HUDEP-2 (cell line): ENCODE results near the gene AK5.

ENCODE experiments used
- DNase-seq, 76 experiments: peaks; one replicate each; lab custom pipeline; 2025; ENCODE audit not compliant: unreplicated experiment in 76 of 76; lab: John Stamatoyannopoulos, UW

The AK5 gene

GRCh38 chr1:77348549-77348948 is 66.7 kb downstream of the AK5 start:
- no peak for DNase-seq

DNA sequence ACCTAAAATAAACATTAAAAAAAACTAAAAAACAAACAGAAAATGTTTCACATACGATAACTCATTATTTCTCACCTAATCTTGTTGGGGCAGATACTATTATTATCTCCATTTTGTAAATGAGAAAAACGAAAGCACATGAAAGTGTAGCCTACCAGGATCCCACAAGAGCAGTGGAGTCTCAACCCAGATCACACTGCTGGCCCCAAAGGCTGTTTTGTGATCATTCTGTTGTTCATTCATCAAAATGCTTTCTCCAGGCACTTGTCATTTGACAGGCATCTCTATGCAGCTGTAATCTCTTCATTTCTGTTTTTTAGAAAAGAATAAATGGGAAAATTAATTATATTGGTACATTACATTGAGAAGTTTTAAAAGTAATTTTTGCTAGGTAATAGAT is 67.5 kb downstream of the AK5 start:
- no peak for DNase-seq

DNA sequence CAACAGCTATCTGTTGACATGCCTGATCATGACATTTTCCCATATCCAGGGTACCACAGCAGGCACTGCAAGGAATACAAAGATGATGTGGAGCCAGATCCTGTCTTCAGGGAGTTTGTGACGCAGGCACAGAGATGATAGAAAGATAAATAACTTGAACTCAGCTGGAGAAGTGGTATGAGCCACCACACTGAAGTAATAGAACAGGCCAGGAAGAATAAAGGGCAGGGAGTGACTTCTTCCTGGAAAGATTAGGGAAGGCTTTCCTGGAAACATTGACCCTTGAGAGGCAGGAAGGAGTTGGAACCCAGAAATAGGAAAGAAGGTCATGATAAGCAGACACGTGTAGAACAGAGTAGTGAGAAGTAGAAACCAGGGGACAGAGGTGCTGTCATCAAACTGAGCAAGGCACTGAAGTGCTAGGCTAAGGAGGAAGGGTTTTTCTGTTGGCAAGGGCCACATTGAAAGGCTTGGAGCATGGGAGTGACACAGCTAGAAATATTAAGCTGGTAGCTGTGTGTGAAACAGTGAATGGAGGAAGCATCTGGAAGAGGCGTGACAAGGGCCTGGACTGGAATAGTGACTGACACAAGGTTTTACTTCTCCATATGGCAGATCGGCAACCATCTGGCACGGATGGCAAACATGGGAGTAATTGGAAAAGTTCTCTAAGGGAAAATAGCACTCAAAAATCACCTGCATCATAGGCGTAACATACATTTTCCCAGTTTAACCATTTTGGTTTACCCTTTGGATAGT is 68.4 kb downstream of the AK5 start:
- DNase-seq: no peak

GRCh38 chr1:77354536-77354935 is 72.7 kb downstream of the AK5 start:
- DNase-seq: no peak

GRCh38 chr1:77355010-77355409 is 73.2 kb downstream of the AK5 start:
- no peak for DNase-seq

DNA sequence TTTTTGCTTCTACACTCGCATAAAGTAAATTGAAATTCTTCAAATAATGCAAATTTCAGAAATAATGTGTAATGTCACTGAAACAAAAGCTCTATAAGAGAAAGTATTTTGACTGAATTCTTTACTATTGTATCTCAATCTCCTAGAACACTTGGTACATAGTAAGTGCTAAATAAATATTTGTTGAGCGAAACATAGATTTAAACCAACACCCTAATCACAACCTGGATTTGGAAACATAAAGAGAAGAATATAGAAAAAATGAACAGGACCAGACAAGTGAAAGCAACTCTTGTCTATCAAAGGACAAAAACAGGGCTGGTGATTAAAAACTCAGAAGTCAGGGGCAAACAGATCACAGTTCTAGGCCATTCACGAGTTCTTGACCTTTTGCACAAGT is 74.3 kb downstream of the AK5 start:
- DNase-seq: no peak

GRCh38 chr1:77360256-77360655 is 78.4 kb downstream of the AK5 start:
- DNase-seq: no peak

DNA sequence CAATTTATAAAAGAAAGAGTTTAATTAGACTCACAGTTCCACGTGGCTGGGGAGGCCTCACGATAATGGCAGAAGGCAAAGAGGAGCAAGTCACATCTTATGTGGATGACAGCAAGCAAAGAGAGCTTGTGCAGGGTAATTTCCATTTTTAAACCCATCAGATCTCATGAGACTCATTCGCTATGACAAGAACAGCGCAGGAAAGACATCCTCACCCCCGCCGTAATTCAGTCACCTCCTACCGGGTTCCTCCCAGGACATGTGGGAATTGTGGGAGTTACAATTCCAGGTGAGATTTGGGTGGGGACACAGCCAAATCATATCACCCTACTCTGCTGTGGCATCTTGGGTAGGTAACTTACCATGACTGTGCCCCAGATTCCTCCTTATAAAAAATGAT is 79.8 kb downstream of the AK5 start:
- DNase-seq: no peak

DNA sequence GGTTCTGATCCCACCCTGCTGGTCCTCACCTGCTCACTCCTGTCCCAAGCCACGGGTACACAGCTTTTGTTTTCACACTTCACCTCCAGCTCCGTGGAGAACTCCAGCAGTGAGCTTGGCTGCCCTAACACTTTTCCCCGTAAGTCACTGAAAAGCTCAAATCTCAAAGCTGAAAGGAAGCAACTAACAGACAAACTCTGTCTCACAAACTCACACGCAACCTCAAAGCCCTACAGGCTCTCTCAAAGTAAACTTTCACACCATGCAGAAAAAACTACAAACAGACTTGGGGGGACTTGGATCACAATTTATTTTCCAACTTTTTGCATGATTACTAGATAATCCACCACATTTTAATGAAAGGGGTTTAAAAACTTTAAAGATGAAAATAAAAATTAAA is 88.3 kb downstream of the AK5 start:
- no peak for DNase-seq

DNA sequence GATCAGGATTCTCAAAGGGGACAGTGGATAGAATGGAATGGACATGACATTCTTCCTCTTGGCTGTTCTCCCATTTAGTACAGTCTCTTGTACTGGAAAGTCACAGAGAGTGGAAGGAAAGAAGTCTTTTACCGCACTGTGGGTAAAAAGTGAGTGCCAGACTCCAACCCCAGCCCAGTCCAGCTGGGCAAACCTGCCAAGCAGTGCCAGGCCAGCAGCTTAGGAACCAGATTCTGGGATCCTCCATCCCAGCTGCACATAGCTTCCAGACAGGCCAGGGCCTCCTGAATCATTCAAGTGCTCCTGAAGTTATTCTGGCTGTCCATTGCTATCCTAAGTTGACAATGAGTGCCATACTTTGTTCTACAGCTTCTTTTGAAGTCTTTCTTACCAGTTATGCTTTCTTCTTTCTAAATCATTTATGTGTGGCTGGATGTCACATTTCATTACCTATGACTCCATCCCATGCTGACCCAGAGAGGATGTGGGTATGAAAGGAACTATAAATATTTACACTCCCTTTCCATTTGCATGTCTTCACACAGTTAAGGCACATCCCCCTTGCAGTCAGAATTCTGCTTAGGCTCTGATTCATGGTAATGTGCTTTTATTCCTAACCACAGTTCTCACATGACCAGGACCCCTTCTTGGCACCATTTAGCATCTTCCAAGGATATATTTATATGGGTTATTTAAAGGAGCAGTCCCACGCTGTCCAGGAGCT is 88.9 kb downstream of the AK5 start:
- no peak for DNase-seq

DNA sequence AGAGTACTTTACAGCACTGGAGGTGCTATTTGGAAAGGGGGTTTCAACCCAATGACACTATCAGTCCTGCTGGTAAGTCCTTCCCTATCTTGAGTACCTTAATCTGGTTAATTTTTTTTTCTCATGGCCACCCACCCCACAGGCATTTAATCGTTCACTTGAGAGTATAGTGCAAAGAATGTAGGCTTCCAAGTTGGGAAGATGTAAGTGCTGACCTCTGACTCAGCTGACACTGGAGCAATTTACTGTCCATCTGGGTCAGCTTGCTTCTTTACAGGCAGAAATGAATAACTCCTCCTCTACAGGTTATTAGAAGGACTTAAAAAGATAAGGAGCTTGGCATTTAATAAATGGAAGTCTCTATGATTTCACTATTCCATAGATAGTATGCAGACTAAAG is 89.6 kb downstream of the AK5 start:
- no peak for DNase-seq

GRCh38 chr1:77373702-77374101 is 91.9 kb downstream of the AK5 start:
- no peak for DNase-seq

DNA sequence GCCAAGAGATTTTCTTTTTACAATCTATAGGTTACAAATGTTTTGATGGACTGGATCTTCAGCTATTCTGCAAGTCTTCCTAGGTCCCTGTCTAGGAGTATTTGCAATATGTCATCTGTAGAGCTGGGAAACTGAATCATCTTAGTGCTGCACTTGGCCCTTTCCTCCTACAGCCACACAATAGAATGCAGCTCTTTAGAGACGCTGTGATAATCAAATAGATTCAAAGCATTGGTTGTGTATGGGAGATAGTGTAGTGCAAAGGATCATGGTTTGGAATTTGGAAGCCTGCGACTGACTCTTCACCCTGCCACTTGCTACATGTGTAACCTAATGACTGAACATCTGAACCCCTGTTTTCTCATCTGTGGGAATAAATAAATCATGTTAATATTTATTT is 93.7 kb downstream of the AK5 start:
- DNase-seq: no peak

DNA sequence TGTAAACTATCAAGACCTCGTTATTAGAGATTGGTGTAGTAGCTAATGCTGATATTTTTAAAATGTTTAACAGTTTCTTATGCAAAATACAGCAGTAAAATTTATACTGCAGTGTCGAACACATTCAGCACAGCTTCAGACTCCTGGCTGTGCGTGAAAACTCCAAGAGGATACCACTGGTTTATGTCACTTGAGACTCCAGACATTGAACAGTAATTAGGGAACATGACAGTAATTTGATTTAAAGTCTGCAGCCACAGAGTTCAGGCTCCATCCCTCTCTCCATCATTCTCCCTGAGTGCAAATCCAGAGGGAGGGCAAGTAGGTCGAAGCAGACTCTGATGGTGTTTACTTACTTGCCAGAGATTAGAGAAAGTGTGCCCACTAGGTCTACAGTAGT is 94.2 kb downstream of the AK5 start:
- DNase-seq: no peak

DNA sequence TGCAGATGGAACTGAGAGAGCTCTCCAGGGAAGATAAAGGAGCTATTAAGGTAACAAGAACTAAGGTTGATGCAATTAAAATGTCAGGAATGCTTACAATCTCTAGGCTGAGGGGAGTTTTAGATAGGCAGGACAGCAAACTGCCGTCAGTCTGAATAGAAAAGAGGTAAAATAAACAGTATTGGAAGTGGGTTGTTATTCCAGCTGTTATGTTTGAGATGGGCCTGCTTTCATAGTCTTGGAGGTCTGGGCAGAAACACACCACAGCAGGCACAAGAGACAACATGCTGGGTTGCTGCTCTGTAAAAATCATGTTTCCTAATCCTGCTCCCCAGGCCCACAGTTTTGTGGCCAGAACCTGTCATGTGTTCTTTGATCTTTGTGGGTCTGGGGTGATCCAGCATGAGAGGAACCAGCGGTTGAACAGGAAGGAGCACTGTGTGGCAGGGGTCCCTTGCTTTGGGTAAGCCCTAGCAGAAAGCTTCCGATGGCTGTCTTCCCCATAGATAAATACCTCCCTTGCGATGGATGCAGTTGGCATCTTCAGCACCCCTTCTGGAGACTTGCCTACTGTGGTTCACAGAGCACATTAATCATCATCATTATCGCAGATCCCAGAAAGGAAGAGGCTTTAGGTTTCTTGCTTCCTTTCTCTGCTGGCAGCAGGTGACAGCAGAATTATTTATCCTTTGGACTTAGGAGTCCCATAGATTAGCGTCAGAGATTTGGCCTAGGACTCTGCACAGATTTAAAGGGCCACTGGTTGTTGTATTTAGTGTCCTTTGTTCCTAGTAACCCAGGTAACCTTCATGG is 97.1 kb downstream of the AK5 start:
- no peak for DNase-seq

- DNase-seq: no peak
Measured at GRCh38 chr1:77382366-77382765, 100.5 kb downstream of the AK5 start.

DNA sequence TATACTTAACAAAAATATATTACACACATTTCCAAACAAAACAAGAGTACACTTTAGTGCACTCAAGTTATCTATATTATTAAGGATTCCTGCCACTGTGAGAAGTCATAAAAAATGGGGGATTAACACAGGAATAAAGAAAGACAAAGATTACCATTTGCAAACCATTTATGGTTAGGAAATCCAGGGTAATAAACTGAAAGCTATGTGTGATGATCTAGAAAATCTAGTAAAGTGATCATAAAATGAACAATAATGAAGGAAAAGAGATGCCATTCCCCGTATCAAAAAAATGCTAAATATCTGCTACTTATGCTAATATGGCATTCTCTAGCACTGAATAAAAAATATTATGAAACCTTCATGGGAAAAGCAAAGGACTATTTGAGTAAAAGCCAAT is 101.4 kb downstream of the AK5 start:
- no peak for DNase-seq

- no peak for DNase-seq
Measured at GRCh38 chr1:77385551-77385950, 103.7 kb downstream of the AK5 start.

DNA sequence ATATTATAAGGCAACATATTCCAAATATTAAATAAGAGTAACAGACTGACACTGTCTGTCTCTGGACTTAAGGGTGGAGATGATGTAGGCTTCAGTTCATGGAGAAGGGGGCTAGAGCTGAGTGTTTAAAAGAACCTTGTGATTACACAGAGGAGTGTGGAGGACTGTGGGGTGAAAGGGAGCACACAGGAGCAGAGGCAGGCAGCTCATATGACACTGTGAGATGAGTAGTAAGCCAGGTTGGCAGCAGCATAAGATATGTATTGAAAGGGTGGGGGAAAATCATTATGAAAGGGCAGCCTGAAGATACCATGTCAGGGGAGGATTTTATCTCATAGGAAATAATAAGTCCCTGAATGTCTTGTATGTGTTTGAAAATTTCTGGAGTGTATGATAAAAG is 104.5 kb downstream of the AK5 start:
- DNase-seq: no peak

- DNase-seq: no peak
Measured at GRCh38 chr1:77387553-77387952, 105.7 kb downstream of the AK5 start.

- DNase-seq: no peak
Measured at GRCh38 chr1:77388661-77389060, 106.8 kb downstream of the AK5 start.

DNA sequence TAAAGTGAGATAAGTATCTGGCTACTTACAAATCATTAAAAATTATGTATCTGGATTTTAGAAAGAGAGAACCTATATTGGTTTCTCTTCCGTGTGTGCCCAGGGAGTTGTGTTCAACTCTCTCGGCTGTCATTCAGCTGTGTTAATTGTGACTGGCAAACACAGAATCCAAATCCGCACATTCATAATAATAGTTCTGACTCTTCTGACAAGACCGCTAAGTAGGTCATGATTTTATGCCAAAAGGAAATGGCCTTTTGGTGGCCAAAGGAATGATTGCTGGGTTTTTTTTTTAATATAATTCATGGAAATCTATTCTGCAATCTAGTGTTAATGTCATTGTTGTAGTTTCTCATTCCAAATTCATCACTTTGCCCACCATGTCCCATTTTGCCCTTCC is 110.7 kb downstream of the AK5 start:
- DNase-seq: no peak
